ENCODE measurements around the gene SETX.

The SETX gene

DNA sequence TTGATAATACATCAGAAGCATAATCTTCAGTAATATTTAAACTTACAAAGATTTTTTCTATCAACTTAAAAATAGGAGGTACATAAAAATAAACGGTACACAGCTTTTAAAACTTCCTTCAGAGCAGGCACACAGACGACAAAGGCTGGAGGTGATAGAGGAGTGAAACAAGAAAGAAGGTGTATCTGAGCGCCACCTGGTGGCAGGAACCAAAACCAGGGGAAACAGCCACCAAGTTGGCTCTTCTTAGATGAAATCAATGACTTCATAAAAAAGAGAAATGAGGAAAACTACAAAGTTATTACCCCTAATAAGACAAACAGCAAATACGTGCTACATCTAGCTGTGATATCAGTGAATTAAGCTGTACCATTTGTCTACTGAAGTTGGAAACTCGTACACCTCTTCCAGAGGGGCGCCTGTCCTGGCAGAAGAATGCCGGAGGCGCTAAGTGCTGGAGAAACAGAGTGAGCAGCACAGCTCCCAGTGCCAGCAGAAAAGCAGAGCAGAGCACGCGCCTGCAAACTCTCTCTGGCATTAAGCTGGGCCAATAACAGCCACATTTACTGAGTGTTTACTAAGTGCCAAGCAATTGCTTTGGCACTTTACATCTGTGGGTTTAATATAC is 85.9 kb downstream of the SETX start:
- Mint-ChIP-seq H3K27me3 (ENCODE audit: low read depth) (no peaks in the 10 kb centered on the region), H3K9me3 (no peaks in the 10 kb centered on the region), H3K4me1 (no peaks in the 10 kb centered on the region), H3K27ac (peak overlapping the region in 2 of 3 experiments; percentile 1 to 16), H3K4me3 (no peak overlapping the region), H3K36me3 (ENCODE audit: low read depth) (peaks cover 57% of the 10 kb centered on the region)
- TF ChIP-seq, protein P1, sequence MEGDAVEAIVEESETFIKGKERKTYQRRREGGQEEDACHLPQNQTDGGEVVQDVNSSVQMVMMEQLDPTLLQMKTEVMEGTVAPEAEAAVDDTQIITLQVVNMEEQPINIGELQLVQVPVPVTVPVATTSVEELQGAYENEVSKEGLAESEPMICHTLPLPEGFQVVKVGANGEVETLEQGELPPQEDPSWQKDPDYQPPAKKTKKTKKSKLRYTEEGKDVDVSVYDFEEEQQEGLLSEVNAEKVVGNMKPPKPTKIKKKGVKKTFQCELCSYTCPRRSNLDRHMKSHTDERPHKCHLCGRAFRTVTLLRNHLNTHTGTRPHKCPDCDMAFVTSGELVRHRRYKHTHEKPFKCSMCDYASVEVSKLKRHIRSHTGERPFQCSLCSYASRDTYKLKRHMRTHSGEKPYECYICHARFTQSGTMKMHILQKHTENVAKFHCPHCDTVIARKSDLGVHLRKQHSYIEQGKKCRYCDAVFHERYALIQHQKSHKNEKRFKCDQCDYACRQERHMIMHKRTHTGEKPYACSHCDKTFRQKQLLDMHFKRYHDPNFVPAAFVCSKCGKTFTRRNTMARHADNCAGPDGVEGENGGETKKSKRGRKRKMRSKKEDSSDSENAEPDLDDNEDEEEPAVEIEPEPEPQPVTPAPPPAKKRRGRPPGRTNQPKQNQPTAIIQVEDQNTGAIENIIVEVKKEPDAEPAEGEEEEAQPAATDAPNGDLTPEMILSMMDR (IDR thresholded peaks at IDR 0.05; ENCODE audit: unreplicated experiment in 3 of 3), result peak; percentile 91 to 92 (median 92)

DNA sequence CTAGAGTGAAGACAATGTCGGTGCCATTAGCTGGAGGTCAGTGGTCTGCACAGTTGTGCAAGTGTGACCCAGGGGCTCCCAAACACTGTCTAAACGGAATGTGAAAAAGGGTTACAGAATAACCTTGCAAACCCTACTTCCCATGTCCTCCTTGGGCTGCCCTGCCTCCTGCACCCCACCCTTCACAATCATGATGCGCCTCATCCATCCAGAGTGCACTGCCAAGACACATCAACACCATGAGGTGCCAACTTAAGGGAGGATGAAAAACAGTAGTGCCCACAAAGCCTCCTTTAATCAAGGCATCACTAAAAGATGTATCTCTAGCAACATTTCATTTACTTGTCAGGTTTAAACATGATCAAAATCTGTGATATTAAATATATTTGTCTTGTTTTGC is 87.1 kb downstream of the SETX start:
- no peaks in the 10 kb centered on the region for H3K27me3 Mint-ChIP-seq (ENCODE audit: low read depth)
- TF ChIP-seq, protein P1 (IDR thresholded peaks at IDR 0.05; ENCODE audit: unreplicated experiment in 3 of 3), result no peak
- no peaks in the 10 kb centered on the region for H3K4me1 Mint-ChIP-seq
- no peak overlapping the region for H3K4me3 Mint-ChIP-seq
- H3K9me3 Mint-ChIP-seq, result no peaks in the 10 kb centered on the region
- H3K36me3 Mint-ChIP-seq (ENCODE audit: low read depth), result peaks cover 52% of the 10 kb centered on the region
- H3K27ac Mint-ChIP-seq, result no peak overlapping the region

DNA sequence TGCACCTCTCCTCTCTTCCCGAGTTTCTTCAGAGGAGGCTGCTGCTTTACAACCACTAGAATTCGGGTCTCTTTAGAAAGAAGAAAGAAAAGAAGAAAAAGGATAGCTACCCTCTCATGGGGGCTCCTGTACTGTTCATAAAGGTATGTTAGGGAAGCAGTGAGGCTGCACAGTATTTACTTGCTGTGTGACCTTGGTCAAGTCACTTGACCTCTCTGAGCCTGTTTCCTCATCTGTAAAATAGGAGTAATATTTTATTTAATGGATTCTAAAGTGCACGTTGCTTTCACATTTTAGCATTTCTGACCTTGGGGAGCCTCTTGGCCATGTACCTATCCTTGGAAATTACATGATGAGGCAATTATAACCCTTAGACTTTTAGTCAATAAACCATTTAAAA is 88.8 kb downstream of the SETX start:
- no peak overlapping the region for H3K27ac Mint-ChIP-seq
- no peaks in the 10 kb centered on the region for H3K4me1 Mint-ChIP-seq
- H3K4me3 Mint-ChIP-seq, result no peak overlapping the region
- TF ChIP-seq, protein P1 (IDR thresholded peaks at IDR 0.05; ENCODE audit: unreplicated experiment in 3 of 3), result no peak
- H3K36me3 Mint-ChIP-seq (ENCODE audit: low read depth), result peaks cover 48% of the 10 kb centered on the region
- H3K27me3 Mint-ChIP-seq (ENCODE audit: low read depth), result no peaks in the 10 kb centered on the region
- H3K9me3 Mint-ChIP-seq, result no peaks in the 10 kb centered on the region

DNA sequence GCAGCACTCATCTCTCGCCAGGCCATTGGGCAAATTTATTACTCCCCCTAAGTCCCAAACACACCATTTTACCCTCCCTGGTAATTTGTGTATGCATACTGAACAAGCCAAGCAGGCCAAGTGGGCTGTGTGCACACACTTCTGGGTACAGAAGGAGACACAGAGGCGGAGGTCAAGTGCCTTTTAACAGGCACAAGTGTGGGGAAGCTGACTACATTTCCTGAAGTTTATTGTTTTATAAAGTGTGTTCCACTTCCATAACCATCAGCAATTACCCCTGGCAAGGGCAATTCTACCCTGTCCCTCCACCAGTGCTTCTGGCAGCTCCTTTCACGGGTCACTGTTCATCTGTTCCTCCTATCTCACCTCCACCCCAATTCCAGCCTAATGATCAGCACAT is 93.9 kb downstream of the SETX start:
- TF ChIP-seq, protein P1 (IDR thresholded peaks at IDR 0.05; ENCODE audit: unreplicated experiment in 3 of 3), result no peak
- peaks cover 3% of the 10 kb centered on the region for H3K27me3 Mint-ChIP-seq (ENCODE audit: low read depth)
- H3K27ac Mint-ChIP-seq, result peak overlapping the region in 2 of 3 experiments; percentile 6 to 11

DNA sequence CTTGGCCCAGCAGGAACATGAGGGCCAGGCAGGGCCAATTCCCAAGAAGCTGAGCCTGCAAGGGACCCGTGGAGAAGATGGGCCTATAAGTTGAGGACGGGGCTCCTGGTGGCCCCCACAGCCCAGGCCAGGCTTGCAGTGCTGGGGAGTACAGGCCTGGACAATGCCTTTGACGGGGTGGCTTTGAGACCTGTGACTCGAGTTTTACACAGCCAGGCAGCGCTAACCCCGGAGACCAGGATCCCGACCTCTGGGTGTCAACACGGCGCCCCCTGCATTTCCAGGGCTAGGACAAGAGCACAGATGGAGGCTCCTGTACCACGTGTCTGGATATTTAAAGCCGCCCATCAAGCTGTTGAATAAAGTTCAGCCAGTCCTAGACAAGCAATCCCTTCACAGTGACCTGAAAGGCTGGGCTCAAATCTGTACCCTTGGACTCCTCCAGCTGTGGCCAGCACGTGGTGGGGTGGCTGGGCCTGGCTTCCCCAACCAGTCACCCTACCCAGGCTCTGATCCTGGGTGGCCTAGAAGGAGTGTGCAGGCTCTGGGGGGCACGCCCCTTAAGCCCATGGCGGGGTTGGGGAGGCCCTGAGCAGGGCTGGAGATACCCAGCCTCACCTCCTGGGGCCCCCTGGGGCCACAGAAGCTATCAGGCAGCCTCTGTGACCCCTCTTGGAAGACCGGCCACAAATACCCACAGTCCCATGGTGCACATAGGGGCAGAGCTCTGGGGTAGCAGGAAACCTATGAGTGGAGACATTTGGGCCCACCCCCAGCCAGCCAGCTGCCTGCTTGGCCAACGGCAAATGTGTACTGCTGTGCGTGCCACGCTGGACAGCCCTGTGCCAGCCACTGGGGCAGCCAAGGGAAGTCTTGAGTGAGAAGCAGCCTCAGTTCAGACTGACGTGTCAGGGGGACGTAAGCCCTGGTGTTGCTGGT is 104.2 kb downstream of the SETX start:
- Mint-ChIP-seq H3K4me1 (peaks cover 7% of the 10 kb centered on the region), H3K27me3 (ENCODE audit: low read depth) (peaks cover 17% of the 10 kb centered on the region), H3K9me3 (peaks cover 14% of the 10 kb centered on the region), H3K36me3 (ENCODE audit: low read depth) (no peaks in the 10 kb centered on the region), H3K27ac (no peak overlapping the region), H3K4me3 (no peak overlapping the region)
- TF ChIP-seq, protein P1 (IDR thresholded peaks at IDR 0.05; ENCODE audit: unreplicated experiment in 3 of 3), result no peak

More for the DNA sequence above, 93.9 kb downstream of the SETX start:
- H3K4me1 Mint-ChIP-seq, result no peaks in the 10 kb centered on the region
- H3K9me3 Mint-ChIP-seq, result no peaks in the 10 kb centered on the region
- H3K4me3 Mint-ChIP-seq, result no peak overlapping the region
- H3K36me3 Mint-ChIP-seq (ENCODE audit: low read depth), result peaks cover 26% of the 10 kb centered on the region
